Kidney tubule cell (primary cell): Measurements from ENCODE around the gene AKNAD1.
A peak's percentile ranks its signal among the peaks of the same experiment; 100 is the strongest.

Experiments
- DNase-seq: peaks from one replicate; pipeline ENCODE4 v3.0.0-alpha.2; 2018; ENCODE audit warnings: low spot score

AKNAD1 gene

GRCh38 chr1:108862698-108863477, 6.0 kb upstream of the AKNAD1 start:
- DNase-seq: peak; percentile 2

DNA sequence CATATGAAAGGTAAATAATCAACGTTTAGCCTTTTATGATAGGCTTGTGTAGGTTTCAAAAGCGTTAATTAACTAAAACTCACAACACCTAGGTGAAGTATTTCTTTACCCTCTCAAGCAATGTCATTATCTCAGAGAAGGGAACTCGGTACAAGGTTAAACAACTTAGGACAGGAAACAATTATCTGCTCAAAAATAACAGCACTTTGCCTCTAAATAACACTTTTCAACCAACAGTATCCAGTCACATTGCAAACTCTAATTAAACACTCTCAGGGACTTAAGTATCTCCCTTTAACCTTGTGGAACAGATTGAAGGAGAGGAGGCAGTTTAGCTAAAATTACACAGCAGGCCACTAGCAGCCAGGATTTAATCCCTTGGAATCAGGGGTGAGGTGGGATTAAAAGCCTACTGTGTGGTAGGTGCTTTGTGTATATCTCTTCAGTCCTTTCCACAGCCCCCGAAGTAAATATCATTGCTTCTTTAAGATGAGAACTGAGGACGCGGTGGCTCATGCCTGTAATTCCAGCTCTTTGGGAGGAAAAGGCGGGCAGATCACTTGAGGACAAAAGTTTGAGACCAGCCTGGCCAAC, 5.2 kb upstream of the AKNAD1 start:
- DNase-seq: no peak

DNA sequence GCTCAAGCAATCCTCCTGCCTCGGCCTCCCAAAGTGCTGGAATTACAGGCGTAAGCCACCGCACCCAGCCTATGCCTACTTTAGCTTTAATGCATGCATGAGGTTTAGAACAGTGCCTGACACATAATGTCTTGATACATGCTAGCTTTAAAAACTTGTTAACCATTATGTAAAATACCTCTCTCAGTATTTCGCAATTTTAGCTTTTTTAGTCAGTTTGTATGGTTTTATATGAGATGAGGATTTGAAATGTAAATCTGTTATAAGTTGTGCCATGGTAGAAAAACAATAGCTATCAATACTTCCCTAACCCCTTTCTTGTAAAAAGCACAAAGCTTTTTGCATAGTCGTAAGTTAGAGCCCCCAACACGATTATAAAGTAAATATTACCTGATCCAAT, 4.7 kb upstream of the AKNAD1 start:
- no peak for DNase-seq

DNA sequence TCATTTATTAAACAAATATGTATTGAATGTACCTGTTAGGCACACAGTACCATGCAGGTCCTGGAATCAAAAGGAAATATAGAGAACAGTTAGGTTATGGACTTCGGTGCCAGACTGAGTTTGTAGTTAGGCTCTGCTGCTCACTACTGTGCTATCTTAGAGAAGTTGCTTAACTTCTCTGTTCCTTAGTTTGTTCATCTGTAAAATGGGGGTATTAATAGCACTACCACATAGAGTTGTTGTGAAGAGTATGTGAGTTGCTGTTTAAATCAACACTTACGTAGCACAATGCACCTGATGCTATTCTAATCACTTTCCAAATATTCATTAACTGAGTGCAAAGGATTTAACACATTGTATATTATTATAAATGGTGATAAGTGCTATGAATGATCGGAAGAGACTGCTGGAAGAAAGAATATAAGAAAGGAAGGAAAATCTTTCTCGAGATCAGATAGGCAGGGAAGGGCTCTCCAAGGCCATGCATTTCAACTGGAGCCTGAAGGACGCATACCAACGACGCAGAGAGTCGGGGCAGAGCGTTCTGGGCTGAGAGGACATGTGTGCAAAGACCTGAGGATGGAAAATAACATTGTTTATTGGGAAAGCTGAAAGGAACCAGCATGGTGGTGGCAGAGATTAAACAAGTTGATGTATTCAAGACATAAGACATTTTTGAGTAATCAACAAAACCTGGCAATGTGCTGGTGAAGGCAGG, 3.5 kb upstream of the AKNAD1 start:
- DNase-seq: no peak

- no peak for DNase-seq
These were observed 1.5 kb upstream of the AKNAD1 start for GRCh38 chr1:108858230-108858950.

- DNase-seq: no peak
These were observed 2.5 kb downstream of the AKNAD1 start for GRCh38 chr1:108854221-108855019.

DNA sequence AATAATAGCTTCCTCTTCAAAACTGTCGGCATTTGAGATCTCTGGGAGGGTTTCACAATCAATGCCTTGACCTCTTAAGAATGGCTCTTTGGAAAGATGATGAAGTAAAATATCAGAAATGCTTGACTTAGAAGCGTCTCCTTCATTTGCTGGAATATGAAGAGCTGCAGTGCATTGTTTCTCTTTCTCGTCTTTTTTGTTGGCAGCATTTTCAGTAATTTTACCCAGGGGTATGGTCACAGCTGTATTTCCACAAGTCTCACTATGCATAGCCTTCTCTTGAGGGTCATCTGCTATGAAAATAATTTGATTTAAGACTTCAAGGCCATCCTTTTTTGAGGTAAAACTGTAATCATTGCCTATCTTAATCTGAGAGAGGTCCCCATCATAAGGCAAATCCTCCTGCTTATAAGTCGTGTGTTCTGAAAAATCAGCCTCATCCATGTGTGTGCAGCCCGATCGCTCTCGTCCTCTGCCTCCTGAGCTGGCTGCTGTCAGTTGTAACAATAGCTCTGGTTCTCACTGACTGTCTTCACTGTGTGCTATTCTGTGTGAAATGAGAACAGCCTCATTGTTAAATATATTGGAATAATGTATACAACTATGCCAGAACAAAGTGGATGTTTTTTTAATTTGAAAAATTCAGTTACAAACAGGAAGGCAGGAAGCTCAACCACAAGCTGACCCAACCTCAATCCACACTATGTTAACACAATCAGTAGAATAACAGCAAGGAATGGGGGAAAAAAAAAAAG, 4.5 kb downstream of the AKNAD1 start:
- no peak for DNase-seq

- DNase-seq: no peak
These were observed 5.3 kb downstream of the AKNAD1 start for GRCh38 chr1:108851567-108851966.

GRCh38 chr1:108850929-108851328, 6.0 kb downstream of the AKNAD1 start:
- no peak for DNase-seq

- no peak for DNase-seq
These were observed 8.1 kb downstream of the AKNAD1 start for GRCh38 chr1:108848806-108849205.

- DNase-seq: no peak
These were observed 9.4 kb downstream of the AKNAD1 start for GRCh38 chr1:108847494-108847893.

DNA sequence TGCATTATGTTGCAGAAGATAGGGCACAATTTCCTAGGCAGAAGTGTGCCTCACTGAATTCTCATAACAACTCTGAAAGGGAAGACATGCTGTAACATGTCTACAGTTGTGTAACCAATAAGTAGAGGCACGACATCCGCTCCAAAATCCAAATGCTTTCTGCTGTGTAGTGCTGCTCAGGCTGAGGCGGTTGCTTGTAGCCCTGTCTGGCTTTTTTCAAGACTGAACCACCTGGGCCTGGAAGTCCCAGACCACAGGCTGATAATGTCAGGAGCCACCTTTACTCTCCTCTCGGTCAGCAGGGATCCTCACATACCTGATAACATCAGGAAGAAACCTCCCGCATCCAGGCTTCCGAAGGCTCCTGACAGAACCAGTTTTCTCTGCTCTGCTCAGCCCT, 10.9 kb downstream of the AKNAD1 start:
- DNase-seq: no peak

DNA sequence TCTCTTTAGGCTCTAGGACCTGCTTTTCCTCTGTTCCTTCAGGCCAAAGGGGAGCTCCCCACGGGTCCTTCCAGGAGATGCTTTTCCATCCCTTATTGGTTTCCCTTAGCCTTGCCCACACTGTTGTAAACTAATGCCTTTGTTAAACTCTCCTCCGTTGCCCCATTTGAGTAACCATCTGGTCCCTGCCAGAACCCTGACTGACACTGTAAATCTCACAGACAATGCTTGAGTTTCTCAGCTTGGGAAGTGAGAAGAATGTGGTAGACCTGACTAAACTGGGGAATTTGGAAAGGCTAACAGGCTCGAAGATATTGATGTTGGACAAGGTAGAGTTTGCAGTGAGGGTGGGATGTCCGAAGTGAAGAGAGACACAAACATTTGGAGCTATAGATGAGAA, 11.4 kb downstream of the AKNAD1 start:
- no peak for DNase-seq

DNA sequence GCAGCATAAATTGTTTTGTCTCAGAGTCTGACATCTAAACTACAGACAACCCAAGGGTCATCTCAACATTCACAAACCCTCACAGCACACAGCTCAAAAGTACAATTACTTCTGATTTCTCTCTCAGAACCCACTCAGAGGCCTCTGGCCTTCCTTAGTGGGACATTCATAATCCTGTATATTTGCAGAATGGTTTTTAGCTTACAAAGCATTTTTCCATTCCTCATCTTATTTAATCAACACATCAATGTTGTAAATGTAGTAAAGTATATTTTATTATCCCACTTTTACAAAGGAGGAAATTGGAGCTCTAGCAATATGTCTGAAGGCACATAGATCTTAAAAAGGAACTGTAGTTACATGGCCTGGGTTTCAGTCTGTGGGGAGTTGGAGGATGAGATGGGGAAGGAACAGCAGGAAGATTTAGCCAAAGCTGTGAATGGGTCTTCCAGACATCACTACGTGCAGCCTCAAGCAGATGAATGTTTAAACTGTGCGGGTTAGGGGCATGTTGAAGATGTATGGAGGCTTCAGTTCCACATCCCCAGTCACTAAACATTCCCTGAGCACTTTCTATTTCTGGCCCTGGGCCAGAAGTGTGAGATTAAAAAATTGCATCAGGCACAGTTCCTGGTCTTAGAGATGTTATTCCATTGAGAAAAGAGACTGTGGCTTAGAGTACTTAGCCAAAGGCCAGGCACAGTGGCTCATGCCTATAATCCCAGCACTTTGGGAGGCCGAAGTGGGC, 13.3 kb downstream of the AKNAD1 start:
- no peak for DNase-seq

- no peak for DNase-seq
These were observed 14.2 kb downstream of the AKNAD1 start for GRCh38 chr1:108842525-108843181.

GRCh38 chr1:108841703-108842102, 15.2 kb downstream of the AKNAD1 start:
- DNase-seq: no peak

GRCh38 chr1:108832929-108833328, 24.0 kb downstream of the AKNAD1 start:
- no peak for DNase-seq

GRCh38 chr1:108831225-108831624, 25.7 kb downstream of the AKNAD1 start:
- DNase-seq: no peak

DNA sequence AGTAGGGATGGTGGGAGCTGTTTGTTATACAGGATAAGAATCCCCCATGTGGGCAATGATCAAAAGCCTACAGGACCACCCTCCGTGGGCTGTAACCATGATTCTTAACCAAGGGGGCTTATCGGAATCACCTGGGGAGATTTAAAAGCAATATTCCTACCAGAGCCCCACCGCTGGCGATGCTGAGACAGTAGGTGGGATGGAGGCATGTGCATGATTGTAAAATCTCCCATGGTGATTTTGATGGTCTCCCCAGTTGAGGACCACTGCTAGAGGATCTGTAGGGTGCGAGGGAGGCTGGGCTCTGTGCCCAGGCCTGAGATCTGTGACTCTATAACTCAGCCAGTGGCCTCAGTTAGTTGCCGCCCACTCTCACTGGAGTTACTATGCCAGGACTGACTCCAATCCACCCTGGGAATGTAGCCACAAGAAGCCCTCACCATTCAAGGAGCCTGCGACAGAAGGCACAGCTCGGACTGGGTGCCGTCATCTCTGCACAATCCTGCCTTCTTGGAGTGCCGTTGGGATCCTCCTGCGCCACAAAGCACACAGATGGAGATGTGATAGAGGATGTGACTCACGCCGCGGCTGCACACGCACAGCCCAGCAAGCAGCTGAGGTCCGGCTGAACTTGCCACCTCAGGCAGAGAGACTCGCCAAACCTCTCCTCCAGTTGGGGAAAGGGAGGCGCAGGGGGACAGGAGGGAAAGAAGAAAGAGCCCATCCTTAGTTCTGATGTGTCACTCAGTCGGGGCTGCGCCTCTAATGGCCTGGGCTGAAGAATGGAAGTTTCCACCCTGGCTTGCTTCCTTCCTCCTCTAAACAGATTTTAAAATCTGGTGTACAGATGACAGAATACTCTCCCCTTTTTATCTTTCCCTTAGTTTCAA, 26.5 kb downstream of the AKNAD1 start:
- peak; percentile 15 for DNase-seq
